SH-SY5Y (cell line): ENCODE data around the gene SACS.

ENCODE experiments used
- GATA2 ChIP-seq: IDR thresholded peaks from 2 replicates; pipeline ENCODE4 v1.6.1; 2011; ENCODE audit warnings: mild to moderate bottlenecking, low read depth, low read length
- GATA3 ChIP-seq: IDR thresholded peaks from 2 replicates; pipeline ENCODE4 v1.6.1; 2011; ENCODE audit warnings: low read depth, mild to moderate bottlenecking, low read length, moderate library complexity

DNA sequence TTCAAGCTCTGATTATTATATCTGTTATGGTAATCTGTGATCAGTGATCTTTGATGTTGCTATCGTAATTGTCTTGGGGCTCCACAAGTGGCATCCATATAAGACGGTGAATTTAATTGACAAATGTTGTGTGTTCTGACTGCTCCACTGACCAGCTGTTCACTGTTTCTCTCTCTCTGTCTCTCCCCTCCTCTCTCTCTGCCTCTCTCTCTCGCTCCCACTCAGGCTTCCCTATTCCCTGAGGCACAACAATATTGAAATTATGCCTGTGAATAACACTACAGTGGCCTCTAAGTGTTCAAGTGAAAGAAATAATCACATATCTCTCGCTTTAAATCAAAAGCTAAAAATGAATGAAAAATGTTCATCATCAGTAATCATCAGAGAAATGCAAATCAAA, 4.4 kb upstream of the SACS start:
- no peak for TF ChIP-seq GATA3
- TF ChIP-seq GATA2, result no peak
